GM12878 (cell line): Measurements from ENCODE around the gene TADA2A. TPM values are rescaled to one million over a fixed set of nuclear protein-coding genes. Genes with fewer than 3 reads are reported as not detected.

Source experiments
- ASH2L ChIP-seq: fragments of 300-600, 200-600 bp; sonication (generic); IDR thresholded peaks from 2 replicates; pipeline ENCODE4 v1.6.1; 2017; ENCODE audit warnings: low read depth, mild to moderate bottlenecking, borderline replicate concordance
- ATF7 ChIP-seq: fragments of 450-650 bp; IDR thresholded peaks from 2 replicates; pipeline ENCODE4 v1.6.1; 2016; ENCODE audit warnings: low read depth, mild to moderate bottlenecking
- BMI1 ChIP-seq: fragments of 450-650 bp; IDR thresholded peaks from 2 replicates; pipeline ENCODE4 v1.6.1; 2016; ENCODE audit warnings: mild to moderate bottlenecking, moderate library complexity, borderline replicate concordance
- EED ChIP-seq: sonication (generic); IDR thresholded peaks from 2 replicates; pipeline ENCODE4 v1.6.1; 2016; ENCODE audit warnings: antibody characterized with exemption, low read depth
- EP300 ChIP-seq, 2 experiments: fragments of 150-350 bp in 1 of 2; IDR thresholded peaks; 2 replicates each; pipeline ENCODE4 v1.6.1; 2011 to 2012; ENCODE audit warnings: low read depth in 2 of 2, low read length in 2 of 2, borderline replicate concordance in 1 of 2, improper control_type of control experiment in 1 of 2, inconsistent platforms in 1 of 2; ENCODE audit not compliant: control insufficient read depth in 1 of 2
- ESRRA ChIP-seq: IDR thresholded peaks from 2 replicates; pipeline ENCODE4 v1.6.1; 2012; ENCODE audit warnings: mild to moderate bottlenecking, low read length, improper control_type of control experiment
- FOS ChIP-seq: IDR thresholded peaks from 3 replicates; pipeline ENCODE4 v1.6.1; 2011; ENCODE audit warnings: borderline replicate concordance; ENCODE audit not compliant: insufficient read length; ENCODE audit errors: extremely low read depth
- GABPA ChIP-seq: IDR thresholded peaks from 2 replicates; pipeline ENCODE4 v1.6.1; 2014; ENCODE audit warnings: antibody characterized with exemption, low read depth, mild to moderate bottlenecking, inconsistent platforms
- NRF1 ChIP-seq: conservative IDR thresholded peaks from 2 replicates; pipeline ENCODE4 v1.6.1; 2011; ENCODE audit warnings: mild to moderate bottlenecking, low read depth, low read length, improper control_type of control experiment
- POU2F2 ChIP-seq: IDR thresholded peaks from 3 replicates; pipeline ENCODE4 v1.6.1; 2011; ENCODE audit warnings: low read depth, mild to moderate bottlenecking, low read length, borderline replicate concordance
- RELA ChIP-seq: fragments of 450-650 bp; IDR thresholded peaks from 2 replicates; pipeline ENCODE4 v1.8.0; 2014; ENCODE audit warnings: borderline replicate concordance; ENCODE audit not compliant: partially characterized antibody
- SIX5 ChIP-seq: IDR thresholded peaks from 2 replicates; pipeline ENCODE4 v1.6.1; 2011; ENCODE audit warnings: mild to moderate bottlenecking, low read depth, low read length, moderate library complexity; ENCODE audit not compliant: severe bottlenecking
- TAF1 ChIP-seq: IDR thresholded peaks from 2 replicates; pipeline ENCODE4 v1.6.1; 2011; ENCODE audit warnings: mild to moderate bottlenecking, low read depth, low read length, borderline replicate concordance
- ZBED1 ChIP-seq: IDR thresholded peaks from 2 replicates; pipeline ENCODE4 v1.6.1; 2016; ENCODE audit warnings: borderline replicate concordance
- ZNF384 ChIP-seq: IDR thresholded peaks from 2 replicates; pipeline ENCODE4 v1.6.1; 2012; ENCODE audit warnings: low read depth, mild to moderate bottlenecking, low read length, improper control_type of control experiment, borderline replicate concordance
- polyA plus RNA-seq, 11 experiments: library from polyadenylated mRNA; depleted of rRNA in 4 of 11; unstranded in 6 of 11; stranded (reverse) in 5 of 11; fragments of >200 nt; fragmentation: Nextera tagmentation in 4 of 11; fragmentation: Illumina TruSeq in 1 of 11; extraction: Ambion mirVana in 4 of 11; extraction: Trizol in 1 of 11; gene quantifications; 1 replicate in 1 of 11; 2 replicates in 10 of 11; pipeline versions ENCODE4 v1.2.1 to v1.2.3, GENCODE V29; 2011 to 2016; ENCODE audit warnings: inconsistent platforms in 2 of 11, missing spikeins in 2 of 11, low read depth in 1 of 11
- total RNA-seq, 4 experiments: library from RNA; depleted of rRNA in 3 of 4; stranded (reverse); fragments of >200 nt in 3 of 4; fragmentation: Illumina TruSeq in 1 of 4; extraction: Trizol in 1 of 4; gene quantifications; 2 replicates each; pipeline versions ENCODE4 v1.2.1 to v1.2.3, GENCODE V29; 2013 to 2021
- TF ChIP-seq, protein P1 (sequence below): fragments of 450-650 bp; IDR thresholded peaks from 2 replicates; pipeline ENCODE4 v1.6.1; 2017; ENCODE audit warnings: mild to moderate bottlenecking, moderate library complexity
- TF ChIP-seq, protein P2 (sequence below): IDR thresholded peaks from 2 replicates; pipeline ENCODE4 v1.6.1; 2012; ENCODE audit warnings: improper control_type of control experiment, low read depth, low read length; ENCODE audit not compliant: insufficient replicate concordance
- TF ChIP-seq, protein P3 (sequence below): fragments of 450-650 bp; IDR thresholded peaks from 2 replicates; pipeline ENCODE4 v1.6.1; 2017; ENCODE audit warnings: mild to moderate bottlenecking

TADA2A gene
- total and polyA plus RNA-seq, 10 of the 15 experiments (the other 5 are each of a cell fraction or from before 2014, with no cell fraction given), result 19.6 to 43.8 (median 34.1) TPM

DNA sequence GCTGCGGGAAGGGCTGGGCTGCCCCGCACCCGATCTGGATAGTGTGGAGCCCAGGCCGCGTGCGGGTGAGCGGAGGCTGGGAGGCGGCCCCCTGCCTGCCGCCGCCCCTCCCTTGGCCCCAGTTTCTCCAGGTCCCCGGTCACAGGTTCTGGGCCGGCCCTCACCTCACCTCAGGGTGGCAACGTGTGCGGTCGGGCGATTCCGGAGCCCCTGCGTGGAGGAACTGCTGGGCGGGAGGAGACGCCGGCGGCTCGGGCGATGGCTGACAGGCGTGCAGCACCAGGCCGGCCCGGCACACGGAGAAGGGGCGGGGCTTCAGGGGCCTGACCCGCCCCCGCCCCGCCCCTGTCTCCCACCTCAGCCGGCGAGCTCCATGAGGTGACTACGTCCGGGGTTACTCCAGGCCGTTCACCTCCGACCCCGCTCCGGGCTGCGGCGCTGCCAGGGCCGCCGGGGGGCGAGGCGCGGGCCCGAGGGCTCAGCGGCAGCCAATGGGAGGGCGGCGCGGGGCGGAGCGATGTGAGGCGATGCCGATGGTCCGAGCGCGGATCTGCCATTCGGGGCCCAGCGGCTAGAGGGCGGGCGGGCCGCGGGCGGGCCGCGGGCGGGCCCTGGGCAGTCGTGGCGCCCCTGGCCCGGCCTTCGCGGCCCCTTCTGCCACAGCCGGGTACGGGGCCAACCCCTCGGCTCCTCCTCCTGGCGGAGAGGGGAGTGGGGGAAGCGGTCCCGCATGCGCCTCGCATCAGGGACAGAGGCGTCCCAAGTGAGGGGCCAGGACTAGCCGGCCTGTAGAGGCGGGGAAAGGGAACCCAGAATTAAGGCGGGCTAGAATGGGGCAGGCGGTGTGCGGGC, 47.6 kb upstream of the TADA2A start (continued):
- TF ChIP-seq, protein P1, sequence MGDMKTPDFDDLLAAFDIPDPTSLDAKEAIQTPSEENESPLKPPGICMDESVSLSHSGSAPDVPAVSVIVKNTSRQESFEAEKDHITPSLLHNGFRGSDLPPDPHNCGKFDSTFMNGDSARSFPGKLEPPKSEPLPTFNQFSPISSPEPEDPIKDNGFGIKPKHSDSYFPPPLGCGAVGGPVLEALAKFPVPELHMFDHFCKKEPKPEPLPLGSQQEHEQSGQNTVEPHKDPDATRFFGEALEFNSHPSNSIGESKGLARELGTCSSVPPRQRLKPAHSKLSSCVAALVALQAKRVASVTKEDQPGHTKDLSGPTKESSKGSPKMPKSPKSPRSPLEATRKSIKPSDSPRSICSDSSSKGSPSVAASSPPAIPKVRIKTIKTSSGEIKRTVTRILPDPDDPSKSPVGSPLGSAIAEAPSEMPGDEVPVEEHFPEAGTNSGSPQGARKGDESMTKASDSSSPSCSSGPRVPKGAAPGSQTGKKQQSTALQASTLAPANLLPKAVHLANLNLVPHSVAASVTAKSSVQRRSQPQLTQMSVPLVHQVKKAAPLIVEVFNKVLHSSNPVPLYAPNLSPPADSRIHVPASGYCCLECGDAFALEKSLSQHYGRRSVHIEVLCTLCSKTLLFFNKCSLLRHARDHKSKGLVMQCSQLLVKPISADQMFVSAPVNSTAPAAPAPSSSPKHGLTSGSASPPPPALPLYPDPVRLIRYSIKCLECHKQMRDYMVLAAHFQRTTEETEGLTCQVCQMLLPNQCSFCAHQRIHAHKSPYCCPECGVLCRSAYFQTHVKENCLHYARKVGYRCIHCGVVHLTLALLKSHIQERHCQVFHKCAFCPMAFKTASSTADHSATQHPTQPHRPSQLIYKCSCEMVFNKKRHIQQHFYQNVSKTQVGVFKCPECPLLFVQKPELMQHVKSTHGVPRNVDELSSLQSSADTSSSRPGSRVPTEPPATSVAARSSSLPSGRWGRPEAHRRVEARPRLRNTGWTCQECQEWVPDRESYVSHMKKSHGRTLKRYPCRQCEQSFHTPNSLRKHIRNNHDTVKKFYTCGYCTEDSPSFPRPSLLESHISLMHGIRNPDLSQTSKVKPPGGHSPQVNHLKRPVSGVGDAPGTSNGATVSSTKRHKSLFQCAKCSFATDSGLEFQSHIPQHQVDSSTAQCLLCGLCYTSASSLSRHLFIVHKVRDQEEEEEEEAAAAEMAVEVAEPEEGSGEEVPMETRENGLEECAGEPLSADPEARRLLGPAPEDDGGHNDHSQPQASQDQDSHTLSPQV, result 0 out of 2 replicates have a peak, but pooled peaks have one; percentile 59
- TF ChIP-seq ESRRA (no peak), POU2F2 (no peak; the same call in 2 of the 3 replicates), EED (no peak), TAF1 (0 out of 2 replicates have a peak, but pooled peaks have one; percentile 19), ZBED1 (no peak), ATF7 (no peak), RELA (no peak), NRF1 (no peak), GABPA (no peak), BMI1 (no peak), ASH2L (no peak), ZNF384 (no peak), FOS (no peak), EP300 (IDR thresholded peaks at IDR 0.05; ENCODE audit: borderline replicate concordance in 1 of 2, control insufficient read depth in 1 of 2, low read depth in 2 of 2, low read length in 2 of 2) (no peak), SIX5 (no peak)
- TF ChIP-seq, protein P2, sequence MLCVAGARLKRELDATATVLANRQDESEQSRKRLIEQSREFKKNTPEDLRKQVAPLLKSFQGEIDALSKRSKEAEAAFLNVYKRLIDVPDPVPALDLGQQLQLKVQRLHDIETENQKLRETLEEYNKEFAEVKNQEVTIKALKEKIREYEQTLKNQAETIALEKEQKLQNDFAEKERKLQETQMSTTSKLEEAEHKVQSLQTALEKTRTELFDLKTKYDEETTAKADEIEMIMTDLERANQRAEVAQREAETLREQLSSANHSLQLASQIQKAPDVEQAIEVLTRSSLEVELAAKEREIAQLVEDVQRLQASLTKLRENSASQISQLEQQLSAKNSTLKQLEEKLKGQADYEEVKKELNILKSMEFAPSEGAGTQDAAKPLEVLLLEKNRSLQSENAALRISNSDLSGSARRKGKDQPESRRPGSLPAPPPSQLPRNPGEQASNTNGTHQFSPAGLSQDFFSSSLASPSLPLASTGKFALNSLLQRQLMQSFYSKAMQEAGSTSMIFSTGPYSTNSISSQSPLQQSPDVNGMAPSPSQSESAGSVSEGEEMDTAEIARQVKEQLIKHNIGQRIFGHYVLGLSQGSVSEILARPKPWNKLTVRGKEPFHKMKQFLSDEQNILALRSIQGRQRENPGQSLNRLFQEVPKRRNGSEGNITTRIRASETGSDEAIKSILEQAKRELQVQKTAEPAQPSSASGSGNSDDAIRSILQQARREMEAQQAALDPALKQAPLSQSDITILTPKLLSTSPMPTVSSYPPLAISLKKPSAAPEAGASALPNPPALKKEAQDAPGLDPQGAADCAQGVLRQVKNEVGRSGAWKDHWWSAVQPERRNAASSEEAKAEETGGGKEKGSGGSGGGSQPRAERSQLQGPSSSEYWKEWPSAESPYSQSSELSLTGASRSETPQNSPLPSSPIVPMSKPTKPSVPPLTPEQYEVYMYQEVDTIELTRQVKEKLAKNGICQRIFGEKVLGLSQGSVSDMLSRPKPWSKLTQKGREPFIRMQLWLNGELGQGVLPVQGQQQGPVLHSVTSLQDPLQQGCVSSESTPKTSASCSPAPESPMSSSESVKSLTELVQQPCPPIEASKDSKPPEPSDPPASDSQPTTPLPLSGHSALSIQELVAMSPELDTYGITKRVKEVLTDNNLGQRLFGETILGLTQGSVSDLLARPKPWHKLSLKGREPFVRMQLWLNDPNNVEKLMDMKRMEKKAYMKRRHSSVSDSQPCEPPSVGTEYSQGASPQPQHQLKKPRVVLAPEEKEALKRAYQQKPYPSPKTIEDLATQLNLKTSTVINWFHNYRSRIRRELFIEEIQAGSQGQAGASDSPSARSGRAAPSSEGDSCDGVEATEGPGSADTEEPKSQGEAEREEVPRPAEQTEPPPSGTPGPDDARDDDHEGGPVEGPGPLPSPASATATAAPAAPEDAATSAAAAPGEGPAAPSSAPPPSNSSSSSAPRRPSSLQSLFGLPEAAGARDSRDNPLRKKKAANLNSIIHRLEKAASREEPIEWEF, result no peak
- TF ChIP-seq, protein P3, sequence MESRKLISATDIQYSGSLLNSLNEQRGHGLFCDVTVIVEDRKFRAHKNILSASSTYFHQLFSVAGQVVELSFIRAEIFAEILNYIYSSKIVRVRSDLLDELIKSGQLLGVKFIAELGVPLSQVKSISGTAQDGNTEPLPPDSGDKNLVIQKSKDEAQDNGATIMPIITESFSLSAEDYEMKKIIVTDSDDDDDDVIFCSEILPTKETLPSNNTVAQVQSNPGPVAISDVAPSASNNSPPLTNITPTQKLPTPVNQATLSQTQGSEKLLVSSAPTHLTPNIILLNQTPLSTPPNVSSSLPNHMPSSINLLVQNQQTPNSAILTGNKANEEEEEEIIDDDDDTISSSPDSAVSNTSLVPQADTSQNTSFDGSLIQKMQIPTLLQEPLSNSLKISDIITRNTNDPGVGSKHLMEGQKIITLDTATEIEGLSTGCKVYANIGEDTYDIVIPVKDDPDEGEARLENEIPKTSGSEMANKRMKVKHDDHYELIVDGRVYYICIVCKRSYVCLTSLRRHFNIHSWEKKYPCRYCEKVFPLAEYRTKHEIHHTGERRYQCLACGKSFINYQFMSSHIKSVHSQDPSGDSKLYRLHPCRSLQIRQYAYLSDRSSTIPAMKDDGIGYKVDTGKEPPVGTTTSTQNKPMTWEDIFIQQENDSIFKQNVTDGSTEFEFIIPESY, result no peak
